ENCODE data around the gene PAX2. TPM values are rescaled to one million over a fixed set of nuclear protein-coding genes. Genes with fewer than 3 reads are reported as not detected.

The PAX2 gene
- total and polyA plus RNA-seq, 2 of the 8 experiments (the other 6 are each of a cell fraction or from before 2014, with no cell fraction given), result 0.02 TPM; not detected in 1

DNA sequence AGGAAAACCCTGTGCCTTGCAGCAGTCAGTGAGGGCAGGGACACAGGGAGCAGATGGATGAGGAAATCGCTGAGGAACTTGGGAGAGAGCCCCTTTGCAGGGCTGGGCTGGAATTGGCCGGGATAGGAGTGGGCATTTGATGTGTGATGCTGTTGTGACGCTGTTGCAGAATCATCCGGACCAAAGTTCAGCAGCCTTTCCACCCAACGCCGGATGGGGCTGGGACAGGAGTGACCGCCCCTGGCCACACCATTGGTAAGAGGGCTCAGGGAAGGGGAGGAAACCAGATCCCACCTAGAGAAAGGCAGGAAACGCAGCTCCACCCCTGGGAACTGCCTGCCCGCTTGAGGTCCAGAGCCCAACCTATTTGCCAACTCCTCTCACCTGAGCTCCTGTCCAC is 33.9 kb downstream of the PAX2 start:
- H3K4me3 ChIP-seq (ENCODE audit: extremely low read depth in 1 of 4, insufficient read depth in 2 of 4, low read depth in 3 of 4, low read length in 4 of 4), result no peak overlapping the region
- FAIRE-seq, result no peak
- H3K23me2 ChIP-seq (ENCODE audit: low read depth, low read length), result no peaks in the 10 kb centered on the region
- no peak for DNase-seq (ENCODE audit: low read depth in 1 of 2, low spot score in 2 of 2)
- H3K14ac ChIP-seq (ENCODE audit: insufficient read length), result no peak overlapping the region
- no peak overlapping the region for H2BK120ac ChIP-seq (replicated peaks; ENCODE audit: low read depth, low read length)
- H3K56ac ChIP-seq (replicated peaks; ENCODE audit: insufficient read length, low read depth, low read length), result no peak overlapping the region
- no peak overlapping the region for H4K8ac ChIP-seq (ENCODE audit: extremely low read depth, insufficient read depth, low read length)
- no peak overlapping the region for H3K9ac ChIP-seq (replicated peaks in 1 of 4; ENCODE audit: extremely low read depth in 1 of 4, low read depth in 3 of 4, low read length in 3 of 4)
- POLR2A ChIA-PET (ENCODE audit: partially characterized antibody), result no interaction called here
- H2BK15ac ChIP-seq (ENCODE audit: low read length), result no peak overlapping the region
- no peaks in the 10 kb centered on the region for H4K20me1 ChIP-seq (replicated peaks in 1 of 2; ENCODE audit: control insufficient read depth in 1 of 2, insufficient read depth in 2 of 2, low read length in 2 of 2)
- H2BK20ac ChIP-seq (ENCODE audit: low read length), result no peak overlapping the region
- H2AK5ac ChIP-seq (ENCODE audit: low read depth, low read length), result no peak overlapping the region
- H3K79me1 ChIP-seq (ENCODE audit: low read depth, low read length), result no peaks in the 10 kb centered on the region
- H3K27ac ChIP-seq (ENCODE audit: low read depth, low read length), result no peak overlapping the region
- H4K91ac ChIP-seq (replicated peaks; ENCODE audit: insufficient read length, low read length), result no peak overlapping the region
- 86% methylated on average over 9 of the region's 9 CpGs; no CpG with 5 or more reads in 1 of the 2 experiments for WGBS, 2 experiments (ENCODE audit: extremely low coverage in 1 of 2, insufficient coverage in 1 of 2, insufficient read length in 1 of 2, insufficient replicate concordance in 2 of 2, low coverage in 1 of 2, low lambda C conversion rate in 2 of 2, missing lambda C conversion rate in 1 of 2)
- no peaks in the 10 kb centered on the region for H3K79me2 ChIP-seq (ENCODE audit: control insufficient read depth in 1 of 2, insufficient read depth in 2 of 2, low read length in 2 of 2)
- CTCF ChIA-PET (ENCODE audit: partially characterized antibody), result interaction anchor here (0.9 to 2.2 kb wide), 6 partner anchors 9 to 218 kb away, joined by 3 to 10 read pairs (median 3); no protein-coding TSS in a partner anchor
- no peak overlapping the region for H2BK12ac ChIP-seq (ENCODE audit: low read depth, low read length)
- H2AFZ ChIP-seq (ENCODE audit: low read length), result no peak overlapping the region
- peaks cover 0 to 8% (median 0%) of the 10 kb centered on the region in 4 experiments; a peak in 2 of 7 replicates for H3K27me3 ChIP-seq (replicated peaks in 1 of 4; ENCODE audit: control insufficient read depth in 3 of 4, extremely low read depth in 1 of 4, insufficient read depth in 3 of 4, low read length in 3 of 4)
- no peak overlapping the region for H3K4ac ChIP-seq (replicated peaks; ENCODE audit: insufficient read length, low read depth, low read length)
- H3K9me3 ChIP-seq (ENCODE audit: insufficient read depth in 2 of 2, low read depth in 1 of 2, low read length in 1 of 2), result no peaks in the 10 kb centered on the region
- H4K5ac ChIP-seq (ENCODE audit: insufficient read length, low read depth, low read length), result no peak overlapping the region
- H3K36me3 ChIP-seq (ENCODE audit: control insufficient read depth in 2 of 4, insufficient read depth in 4 of 4, low read length in 3 of 4), result no peaks in the 10 kb centered on the region
- H3K23ac ChIP-seq (ENCODE audit: insufficient read length), result no peak overlapping the region
- H3K18ac ChIP-seq (ENCODE audit: extremely low read depth, low read length), result no peak overlapping the region
- peaks cover 3 to 10% (median 9%) of the 10 kb centered on the region in 4 experiments; a peak in 5 of 7 replicates for H3K4me1 ChIP-seq (replicated peaks in 1 of 4; ENCODE audit: control insufficient read depth in 3 of 4, insufficient read depth in 4 of 4, low read length in 3 of 4)
- H2BK5ac ChIP-seq (ENCODE audit: low read depth, low read length), result no peak overlapping the region
- H3K4me2 ChIP-seq (ENCODE audit: insufficient read depth in 1 of 2, low read depth in 2 of 2, low read length in 2 of 2), result no peak overlapping the region
- TF ChIP-seq, protein P1, sequence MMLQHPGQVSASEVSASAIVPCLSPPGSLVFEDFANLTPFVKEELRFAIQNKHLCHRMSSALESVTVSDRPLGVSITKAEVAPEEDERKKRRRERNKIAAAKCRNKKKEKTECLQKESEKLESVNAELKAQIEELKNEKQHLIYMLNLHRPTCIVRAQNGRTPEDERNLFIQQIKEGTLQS (IDR thresholded peaks at IDR 0.05; ENCODE audit: insufficient read depth, low read depth, low read length), result no peak
- no peak for TF ChIP-seq JUND (IDR thresholded peaks at IDR 0.05; ENCODE audit: low read length)
- no peak for TF ChIP-seq SP2 (IDR thresholded peaks at IDR 0.05; ENCODE audit: low read length)
- TF ChIP-seq TBP (IDR thresholded peaks at IDR 0.05; ENCODE audit: low read depth, low read length), result no peak
- no peak for TF ChIP-seq HDAC2 (IDR thresholded peaks at IDR 0.05; ENCODE audit: borderline replicate concordance in 1 of 2, low read depth in 2 of 2, low read length in 2 of 2)
- TF ChIP-seq NRF1 (IDR thresholded peaks at IDR 0.05; ENCODE audit: low read depth, low read length), result no peak
- no peak for TF ChIP-seq CREB1 (IDR thresholded peaks at IDR 0.05)

Data from H1 (cell line).